ENCODE results near the gene CARMIL1. TPM values are rescaled to one million over a fixed set of nuclear protein-coding genes. Genes with fewer than 3 reads are reported as not detected.

CARMIL1 gene
- total RNA-seq, 2 experiments from 2014 or later, result 3.9 to 4.7 TPM

- H3K27me3 Mint-ChIP-seq, result no peaks in the 10 kb centered on the region
- TF ChIP-seq, protein P1, sequence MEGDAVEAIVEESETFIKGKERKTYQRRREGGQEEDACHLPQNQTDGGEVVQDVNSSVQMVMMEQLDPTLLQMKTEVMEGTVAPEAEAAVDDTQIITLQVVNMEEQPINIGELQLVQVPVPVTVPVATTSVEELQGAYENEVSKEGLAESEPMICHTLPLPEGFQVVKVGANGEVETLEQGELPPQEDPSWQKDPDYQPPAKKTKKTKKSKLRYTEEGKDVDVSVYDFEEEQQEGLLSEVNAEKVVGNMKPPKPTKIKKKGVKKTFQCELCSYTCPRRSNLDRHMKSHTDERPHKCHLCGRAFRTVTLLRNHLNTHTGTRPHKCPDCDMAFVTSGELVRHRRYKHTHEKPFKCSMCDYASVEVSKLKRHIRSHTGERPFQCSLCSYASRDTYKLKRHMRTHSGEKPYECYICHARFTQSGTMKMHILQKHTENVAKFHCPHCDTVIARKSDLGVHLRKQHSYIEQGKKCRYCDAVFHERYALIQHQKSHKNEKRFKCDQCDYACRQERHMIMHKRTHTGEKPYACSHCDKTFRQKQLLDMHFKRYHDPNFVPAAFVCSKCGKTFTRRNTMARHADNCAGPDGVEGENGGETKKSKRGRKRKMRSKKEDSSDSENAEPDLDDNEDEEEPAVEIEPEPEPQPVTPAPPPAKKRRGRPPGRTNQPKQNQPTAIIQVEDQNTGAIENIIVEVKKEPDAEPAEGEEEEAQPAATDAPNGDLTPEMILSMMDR (IDR thresholded peaks at IDR 0.05), result no peak
- CTCF ChIA-PET, result no interaction called here
- Histone ChIP-seq H3K9me3 (ENCODE audit: control insufficient read depth in 1 of 2, insufficient read depth in 1 of 2, low read length in 2 of 2) (no peaks in the 10 kb centered on the region), H3K36me3 (ENCODE audit: insufficient read depth, low read length) (no peaks in the 10 kb centered on the region), H3K4me3 (ENCODE audit: low read length) (no peak overlapping the region), H3K27ac (ENCODE audit: low read depth in 1 of 2, low read length in 2 of 2) (no peak overlapping the region), H3K4me1 (ENCODE audit: insufficient read depth, low read length) (no peaks in the 10 kb centered on the region), H3K27me3 (ENCODE audit: control insufficient read depth in 1 of 2, insufficient read depth in 2 of 2, low read length in 2 of 2) (no peaks in the 10 kb centered on the region)
- no peaks in the 10 kb centered on the region for H3K9me3 Mint-ChIP-seq
- ATAC-seq (ENCODE audit: poor library complexity) (no peak), DNase-seq (no peak)
- POLR2A ChIA-PET, result no interaction called here
- no peaks in the 10 kb centered on the region for H3K36me3 Mint-ChIP-seq (ENCODE audit: low read depth)
- H3K4me3 Mint-ChIP-seq, result no peak overlapping the region
- H3K4me1 Mint-ChIP-seq (ENCODE audit: low read depth), result no peaks in the 10 kb centered on the region
- H3K27ac Mint-ChIP-seq, result no peak overlapping the region
- intact Hi-C loops (cut with DNase I, micrococcal nuclease), result no loop called here
These were observed 155.7 kb downstream of the CARMIL1 start for GRCh38 chr6:25434921-25435320.

GRCh38 chr6:25435416-25435985 is 156.3 kb downstream of the CARMIL1 start:
- H3K4me1 ChIP-seq (ENCODE audit: insufficient read depth, low read length), result no peaks in the 10 kb centered on the region
- H3K27me3 ChIP-seq (ENCODE audit: control insufficient read depth in 1 of 2, insufficient read depth in 2 of 2, low read length in 2 of 2), result no peaks in the 10 kb centered on the region
- no peak overlapping the region for H3K27ac ChIP-seq (ENCODE audit: low read depth in 1 of 2, low read length in 2 of 2)
- TF ChIP-seq, protein P1 (IDR thresholded peaks at IDR 0.05), result no peak
- no peak overlapping the region for H3K4me3 Mint-ChIP-seq
- H3K27ac Mint-ChIP-seq, result no peak overlapping the region
- H3K9me3 ChIP-seq (ENCODE audit: control insufficient read depth in 1 of 2, insufficient read depth in 1 of 2, low read length in 2 of 2), result no peaks in the 10 kb centered on the region
- H3K36me3 Mint-ChIP-seq (ENCODE audit: low read depth), result no peaks in the 10 kb centered on the region
- H3K4me3 ChIP-seq (ENCODE audit: low read length), result no peak overlapping the region
- no peaks in the 10 kb centered on the region for H3K9me3 Mint-ChIP-seq
- no peaks in the 10 kb centered on the region for H3K36me3 ChIP-seq (ENCODE audit: insufficient read depth, low read length)
- no peak for DNase-seq
- intact Hi-C loops (cut with DNase I, micrococcal nuclease), result no loop called here
- ChIA-PET CTCF (no interaction called here), POLR2A (no interaction called here)
- ATAC-seq (ENCODE audit: poor library complexity), result no peak
- no peaks in the 10 kb centered on the region for H3K27me3 Mint-ChIP-seq
- no peaks in the 10 kb centered on the region for H3K4me1 Mint-ChIP-seq (ENCODE audit: low read depth)

- DNase-seq (no peak), ATAC-seq (ENCODE audit: poor library complexity) (no peak)
- Mint-ChIP-seq H3K4me1 (ENCODE audit: low read depth) (peaks cover 6% of the 10 kb centered on the region), H3K4me3 (no peak overlapping the region), H3K27ac (no peak overlapping the region), H3K27me3 (no peaks in the 10 kb centered on the region), H3K36me3 (ENCODE audit: low read depth) (no peaks in the 10 kb centered on the region), H3K9me3 (no peaks in the 10 kb centered on the region)
- POLR2A ChIA-PET, result no interaction called here
- no peak overlapping the region for H3K4me3 ChIP-seq (ENCODE audit: low read length)
- intact Hi-C loops (cut with DNase I, micrococcal nuclease), result no loop called here
- H3K4me1 ChIP-seq (ENCODE audit: insufficient read depth, low read length), result peaks cover 2% of the 10 kb centered on the region
- H3K9me3 ChIP-seq (ENCODE audit: control insufficient read depth in 1 of 2, insufficient read depth in 1 of 2, low read length in 2 of 2), result no peaks in the 10 kb centered on the region
- no peaks in the 10 kb centered on the region for H3K27me3 ChIP-seq (ENCODE audit: control insufficient read depth in 1 of 2, insufficient read depth in 2 of 2, low read length in 2 of 2)
- TF ChIP-seq, protein P1 (IDR thresholded peaks at IDR 0.05), result no peak
- CTCF ChIA-PET, result interaction anchor here (1.9 kb wide), 1 partner anchor 17 kb away, joined by 4 read pairs; no protein-coding TSS in a partner anchor
- no peak overlapping the region for H3K27ac ChIP-seq (ENCODE audit: low read depth in 1 of 2, low read length in 2 of 2)
- no peaks in the 10 kb centered on the region for H3K36me3 ChIP-seq (ENCODE audit: insufficient read depth, low read length)
These were observed 157.6 kb downstream of the CARMIL1 start for GRCh38 chr6:25436760-25437159.

Measured in CD4-positive, alpha-beta T cell (primary cell).